Astrocyte (in vitro differentiated cells and primary cell): ENCODE results near the gene AKAP8L.

Experiments used
- CTCF ChIP-seq: IDR thresholded peaks from 2 replicates; pipeline ENCODE4 v1.5.1; 2011; ENCODE audit warnings: low read depth, mild to moderate bottlenecking, inconsistent platforms, low read length, moderate library complexity; ENCODE audit not compliant: insufficient read depth
- EZH2 ChIP-seq: IDR thresholded peaks from 2 replicates; pipeline ENCODE4 v1.6.1; 2012; ENCODE audit warnings: mild to moderate bottlenecking, low read length, inconsistent platforms; ENCODE audit not compliant: insufficient read depth

GRCh38 chr19:15449620-15450527 is 31.1 kb upstream of the AKAP8L start, which contains the start of gene WIZ:
- no peak for TF ChIP-seq CTCF
- TF ChIP-seq EZH2 = no peak
